Parathyroid adenoma (tissue), 2 donors: ENCODE data around the gene TRMT13.

ENCODE experiments used
- H2AFZ ChIP-seq: fragments of 300-600 bp; sonication (generic); one replicate; pipeline ENCODE4 v1.7.0; 2017; ENCODE audit warnings: antibody characterized with exemption, mild to moderate bottlenecking
- H3K27ac ChIP-seq: fragments of 300-600 bp; sonication (generic); one replicate; pipeline ENCODE4 v1.7.0; 2017
- H3K27me3 ChIP-seq: fragments of 300-600 bp; sonication (generic); one replicate; pipeline ENCODE4 v1.7.0; 2017; ENCODE audit warnings: low read length; ENCODE audit not compliant: control insufficient read depth, insufficient read depth
- H3K36me3 ChIP-seq: fragments of 300-600 bp; sonication (generic); one replicate; pipeline ENCODE4 v1.7.0; 2017; ENCODE audit warnings: low read length; ENCODE audit not compliant: control insufficient read depth, insufficient read depth
- H3K4me1 ChIP-seq: fragments of 300-600 bp; sonication (generic); one replicate; pipeline ENCODE4 v1.7.0; 2017; ENCODE audit warnings: control low read depth
- H3K4me2 ChIP-seq: fragments of 300-600 bp; sonication (generic); one replicate; pipeline ENCODE4 v1.7.0; 2017; ENCODE audit warnings: low read length
- H3K4me3 ChIP-seq: fragments of 300-600 bp; sonication (generic); one replicate; pipeline ENCODE4 v1.7.0; 2017; ENCODE audit warnings: low read depth, low read length
- H3K79me2 ChIP-seq: fragments of 300-600 bp; sonication (generic); one replicate; pipeline ENCODE4 v1.7.0; 2017; ENCODE audit warnings: control low read depth
- H3K9ac ChIP-seq: fragments of 300-600 bp; sonication (generic); one replicate; pipeline ENCODE4 v1.7.0; 2017; ENCODE audit warnings: mild to moderate bottlenecking
- H3K9me3 ChIP-seq: fragments of 300-600 bp; sonication (generic); one replicate; pipeline ENCODE4 v1.7.0; 2017; ENCODE audit warnings: low read length; ENCODE audit not compliant: control insufficient read depth
- TF ChIP-seq, protein P1 (sequence below): fragments of 300-600 bp; sonication (generic); IDR thresholded peaks from one replicate; pipeline ENCODE4 v1.7.0; 2017; ENCODE audit warnings: antibody characterized with exemption, mild to moderate bottlenecking
- donor health status: primary hyperparathyroidism.

Gene TRMT13

DNA sequence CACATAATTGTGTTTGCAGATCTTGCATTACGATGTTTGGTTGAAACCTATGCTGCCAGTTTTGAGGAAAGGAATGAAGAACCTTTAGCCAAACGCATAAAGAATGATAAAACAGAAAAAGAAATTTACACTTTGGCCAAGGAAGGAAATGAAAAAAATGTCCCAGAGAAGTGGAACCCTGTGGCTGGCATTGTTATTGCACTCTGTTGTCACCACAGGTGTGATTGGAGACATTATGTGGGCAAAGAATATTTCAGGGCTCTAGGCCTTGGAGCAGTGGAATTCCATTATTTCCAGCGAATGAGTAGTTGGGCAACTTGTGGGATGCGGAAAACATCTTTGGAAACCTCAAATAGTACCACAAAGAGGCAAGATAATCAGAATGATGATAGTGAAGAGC is 14.9 kb downstream of the TRMT13 start:
- Histone ChIP-seq H3K79me2 (no peaks in the 10 kb centered on the region), H3K27me3 (no peaks in the 10 kb centered on the region), H3K4me1 (no peaks in the 10 kb centered on the region), H3K36me3 (no peaks in the 10 kb centered on the region), H3K4me2 (no peak overlapping the region), H3K9ac (no peak overlapping the region), H3K4me3 (no peak overlapping the region), H2AFZ (no peak overlapping the region), H3K9me3 (no peaks in the 10 kb centered on the region), H3K27ac (no peak overlapping the region)
- TF ChIP-seq, protein P1, sequence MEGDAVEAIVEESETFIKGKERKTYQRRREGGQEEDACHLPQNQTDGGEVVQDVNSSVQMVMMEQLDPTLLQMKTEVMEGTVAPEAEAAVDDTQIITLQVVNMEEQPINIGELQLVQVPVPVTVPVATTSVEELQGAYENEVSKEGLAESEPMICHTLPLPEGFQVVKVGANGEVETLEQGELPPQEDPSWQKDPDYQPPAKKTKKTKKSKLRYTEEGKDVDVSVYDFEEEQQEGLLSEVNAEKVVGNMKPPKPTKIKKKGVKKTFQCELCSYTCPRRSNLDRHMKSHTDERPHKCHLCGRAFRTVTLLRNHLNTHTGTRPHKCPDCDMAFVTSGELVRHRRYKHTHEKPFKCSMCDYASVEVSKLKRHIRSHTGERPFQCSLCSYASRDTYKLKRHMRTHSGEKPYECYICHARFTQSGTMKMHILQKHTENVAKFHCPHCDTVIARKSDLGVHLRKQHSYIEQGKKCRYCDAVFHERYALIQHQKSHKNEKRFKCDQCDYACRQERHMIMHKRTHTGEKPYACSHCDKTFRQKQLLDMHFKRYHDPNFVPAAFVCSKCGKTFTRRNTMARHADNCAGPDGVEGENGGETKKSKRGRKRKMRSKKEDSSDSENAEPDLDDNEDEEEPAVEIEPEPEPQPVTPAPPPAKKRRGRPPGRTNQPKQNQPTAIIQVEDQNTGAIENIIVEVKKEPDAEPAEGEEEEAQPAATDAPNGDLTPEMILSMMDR = no peak

DNA sequence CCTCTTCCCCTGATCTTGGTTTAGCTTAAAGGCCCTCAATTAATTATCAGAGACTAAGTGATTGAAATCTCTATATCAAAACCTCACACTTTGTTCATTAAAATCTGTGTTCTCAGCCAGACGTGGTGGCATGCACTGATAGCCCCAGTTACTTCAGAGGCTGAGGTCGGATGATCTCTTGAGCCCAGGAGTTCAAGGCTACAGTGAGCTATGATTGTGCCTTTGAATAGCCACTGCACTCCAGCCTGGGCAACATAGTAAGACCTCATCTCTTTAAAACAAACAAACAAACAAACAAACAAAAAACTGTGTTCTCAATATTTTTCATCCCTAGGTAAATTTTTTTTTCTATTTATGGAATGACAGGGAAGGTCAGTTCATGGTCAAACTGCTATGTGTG is 18.7 kb downstream of the TRMT13 start:
- Histone ChIP-seq H3K27me3 (no peaks in the 10 kb centered on the region), H3K4me3 (no peak overlapping the region), H3K4me2 (no peak overlapping the region), H3K79me2 (no peaks in the 10 kb centered on the region), H3K36me3 (no peaks in the 10 kb centered on the region), H3K9ac (no peak overlapping the region), H3K27ac (no peak overlapping the region), H3K9me3 (no peaks in the 10 kb centered on the region), H2AFZ (no peak overlapping the region), H3K4me1 (no peaks in the 10 kb centered on the region)
- TF ChIP-seq, protein P1 = no peak

DNA sequence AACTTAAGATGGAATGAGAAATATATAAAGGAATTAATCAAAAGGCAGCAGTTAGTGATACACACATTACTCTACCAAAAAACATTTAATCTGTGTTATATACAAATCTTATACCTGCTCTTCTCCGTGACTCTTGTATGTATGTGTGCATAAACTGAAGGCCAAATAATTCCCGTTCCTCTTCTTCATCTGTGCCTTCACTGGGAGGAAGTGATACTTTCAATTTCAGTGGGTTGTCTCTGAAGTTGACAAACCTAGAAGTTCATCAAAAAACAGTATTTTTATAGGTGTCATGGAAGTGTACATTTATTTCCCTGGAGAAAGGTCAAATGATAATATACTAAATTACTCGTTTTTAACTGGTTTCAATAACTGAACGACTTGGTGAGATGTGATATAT is 19.3 kb downstream of the TRMT13 start:
- Histone ChIP-seq H3K27ac (no peak overlapping the region), H3K36me3 (no peaks in the 10 kb centered on the region), H3K9me3 (no peaks in the 10 kb centered on the region), H3K9ac (no peak overlapping the region), H3K27me3 (no peaks in the 10 kb centered on the region), H3K4me1 (no peaks in the 10 kb centered on the region), H2AFZ (no peak overlapping the region), H3K4me3 (no peak overlapping the region), H3K79me2 (no peaks in the 10 kb centered on the region), H3K4me2 (no peak overlapping the region)
- TF ChIP-seq, protein P1 = no peak

DNA sequence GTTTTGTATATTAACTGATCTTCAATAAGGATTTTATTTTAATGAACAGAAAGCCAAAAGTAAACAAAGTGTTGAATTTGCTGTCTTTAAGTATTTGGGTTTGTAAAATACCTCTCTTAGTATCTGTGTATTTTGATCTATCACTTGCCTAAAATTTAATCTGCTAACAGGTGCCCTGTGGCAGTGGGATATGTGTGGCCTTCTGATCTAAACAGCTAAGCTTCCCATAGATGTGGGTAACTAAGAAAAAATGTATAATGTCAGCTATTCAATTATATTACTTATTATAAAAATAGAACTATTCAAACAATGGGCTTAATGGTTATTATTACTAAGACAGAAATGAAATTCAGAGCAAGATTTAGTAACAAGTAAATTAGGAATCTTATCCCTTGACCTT is 29.9 kb downstream of the TRMT13 start:
- no peak overlapping the region for H3K9ac ChIP-seq
- no peak overlapping the region for H3K4me3 ChIP-seq
- H3K4me2 ChIP-seq = no peak overlapping the region
- no peaks in the 10 kb centered on the region for H3K4me1 ChIP-seq
- H3K27ac ChIP-seq = no peak overlapping the region
- H3K27me3 ChIP-seq = no peaks in the 10 kb centered on the region
- no peaks in the 10 kb centered on the region for H3K79me2 ChIP-seq
- no peak overlapping the region for H2AFZ ChIP-seq
- no peaks in the 10 kb centered on the region for H3K9me3 ChIP-seq
- no peaks in the 10 kb centered on the region for H3K36me3 ChIP-seq
- TF ChIP-seq, protein P1 = no peak

DNA sequence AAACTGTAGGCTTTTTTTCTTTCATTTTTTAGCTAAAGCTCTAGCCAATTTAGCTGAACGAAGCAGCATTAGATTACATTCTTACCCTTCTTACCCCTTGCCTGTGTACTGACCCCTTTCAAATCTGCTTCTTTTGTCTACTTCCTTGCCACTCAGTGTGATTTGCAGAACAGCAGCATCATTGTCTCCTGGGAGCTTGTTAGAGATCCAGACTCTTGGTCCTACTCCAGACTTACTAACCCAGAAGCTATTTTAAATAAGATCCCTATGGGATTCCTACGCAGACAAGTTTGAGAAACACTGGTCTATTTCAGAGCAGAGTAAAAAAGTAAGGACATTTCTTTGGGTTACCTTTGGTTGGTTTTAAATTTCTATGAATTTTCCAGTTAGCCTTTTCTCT is 31.3 kb downstream of the TRMT13 start:
- no peak overlapping the region for H3K27ac ChIP-seq

More for the DNA sequence above, 31.3 kb downstream of the TRMT13 start:
- Histone ChIP-seq H3K4me2 (no peak overlapping the region), H3K9me3 (no peaks in the 10 kb centered on the region), H3K79me2 (no peaks in the 10 kb centered on the region), H3K9ac (no peak overlapping the region), H3K36me3 (no peaks in the 10 kb centered on the region), H3K4me1 (no peaks in the 10 kb centered on the region), H3K27me3 (no peaks in the 10 kb centered on the region), H3K4me3 (no peak overlapping the region), H2AFZ (no peak overlapping the region)
- TF ChIP-seq, protein P1 = no peak
